GM18511 (cell line): ENCODE measurements around the gene JAG1.

Experiments used
- ATAC-seq: cut with Tn5 transposase; IDR thresholded peaks from one replicate; pipeline ENCODE4 v1.9.1; 2021; ENCODE audit warnings: mild to moderate bottlenecking, moderate library complexity; ENCODE audit not compliant: unreplicated experiment

Gene JAG1

GRCh38 chr20:10654630-10655029, 19.2 kb downstream of the JAG1 start:
- peak; percentile 77 for ATAC-seq

- ATAC-seq, result peak; percentile 9
Measured at GRCh38 chr20:10654250-10654610, 19.6 kb downstream of the JAG1 start.

DNA sequence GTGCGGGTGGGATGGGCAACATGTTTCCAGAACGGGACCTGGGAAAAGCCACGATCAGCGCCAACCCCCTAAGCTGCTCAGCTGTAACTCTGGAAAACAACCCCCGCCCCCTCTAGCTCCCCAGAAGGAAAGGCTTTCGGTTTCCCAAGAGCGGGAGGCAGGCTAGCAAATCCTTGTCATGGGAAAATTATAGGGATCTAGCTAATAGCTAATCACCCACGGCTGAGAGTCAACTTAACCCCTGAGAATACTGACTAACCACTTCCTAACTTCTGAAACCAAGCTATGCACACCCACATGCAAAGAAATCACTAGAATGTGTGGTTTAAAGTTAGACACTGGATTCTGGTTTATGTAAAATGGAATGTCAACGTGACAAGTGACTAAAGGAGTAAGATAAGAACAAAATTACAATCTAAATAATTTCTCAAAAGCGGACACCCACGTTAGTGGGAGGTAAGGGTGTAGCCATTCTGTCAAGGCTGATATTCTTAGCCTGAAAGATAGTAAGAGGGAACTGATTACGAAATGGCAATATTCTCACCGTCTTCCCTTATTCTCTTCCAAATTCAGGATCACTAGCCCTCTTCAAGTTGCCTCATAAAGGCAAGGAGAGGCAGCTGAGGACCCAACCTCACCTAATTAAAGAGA, 20.1 kb downstream of the JAG1 start:
- ATAC-seq, result peak; percentile 38

DNA sequence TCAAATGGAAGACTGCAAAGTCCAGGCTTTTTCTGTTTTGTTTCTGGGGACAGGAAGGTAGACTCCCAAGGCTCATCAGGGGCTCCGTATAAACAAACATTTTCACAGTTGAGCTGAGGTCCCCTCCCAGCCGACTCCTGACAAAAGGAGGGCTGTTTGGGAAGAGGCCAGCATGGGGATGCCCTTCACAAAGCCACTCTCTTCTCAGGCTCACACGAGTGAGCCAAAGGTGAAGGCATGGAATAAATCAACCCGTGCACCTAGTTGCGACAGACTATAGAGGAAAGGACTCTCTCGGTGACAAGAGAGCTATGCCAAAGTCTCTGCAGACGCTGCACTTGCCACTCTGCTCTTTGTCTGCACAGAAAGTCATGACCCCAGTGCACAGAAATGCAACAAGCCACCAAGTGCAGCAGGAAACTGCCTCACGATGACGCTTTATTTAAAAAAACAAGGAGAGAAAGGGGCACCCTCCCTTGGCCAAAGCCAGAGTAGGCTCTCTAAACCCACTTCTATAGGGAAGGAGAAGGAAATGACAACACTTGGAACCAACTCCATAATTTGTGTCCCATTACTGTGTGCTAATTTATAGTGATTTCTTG, 21.0 kb downstream of the JAG1 start:
- no peak for ATAC-seq

GRCh38 chr20:10652185-10652584, 21.6 kb downstream of the JAG1 start:
- no peak for ATAC-seq

DNA sequence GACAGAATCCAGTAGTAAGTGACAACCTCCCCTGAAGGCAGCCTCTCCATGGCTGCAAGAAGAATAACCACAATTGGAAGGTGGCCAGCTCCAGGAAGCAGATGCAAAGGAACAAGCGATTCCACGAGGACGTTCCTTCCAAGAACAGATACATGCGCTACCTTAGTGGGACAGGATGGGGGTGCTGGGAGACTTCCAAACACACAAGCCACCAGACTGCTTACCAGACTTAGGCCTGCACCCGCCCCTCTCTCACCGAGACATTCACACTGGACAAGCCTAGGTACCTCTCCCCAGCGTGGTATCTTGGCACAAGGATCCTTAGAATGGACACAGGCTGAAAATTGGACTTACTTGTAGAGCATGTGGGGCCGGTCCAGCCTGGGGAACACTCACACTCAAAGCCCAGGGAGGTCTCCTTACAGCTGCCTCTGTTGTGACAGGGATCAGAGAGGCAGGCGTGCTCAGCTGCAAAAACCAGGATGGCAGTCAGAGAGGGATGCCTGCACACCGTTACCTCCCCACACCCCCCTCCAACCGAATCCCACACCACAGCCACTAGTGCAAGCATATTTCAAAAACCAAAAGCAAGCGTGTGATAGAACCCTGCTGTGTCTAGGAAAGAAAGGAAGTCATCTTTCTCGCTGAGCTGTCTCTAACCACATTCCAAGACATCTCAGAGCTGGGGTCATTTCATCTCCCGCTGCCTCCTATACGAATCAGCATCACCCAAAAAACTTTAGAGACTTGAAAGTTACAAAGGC, 22.4 kb downstream of the JAG1 start:
- no peak for ATAC-seq

- ATAC-seq, result no peak
Measured at GRCh38 chr20:10649797-10650160, 24.0 kb downstream of the JAG1 start.

DNA sequence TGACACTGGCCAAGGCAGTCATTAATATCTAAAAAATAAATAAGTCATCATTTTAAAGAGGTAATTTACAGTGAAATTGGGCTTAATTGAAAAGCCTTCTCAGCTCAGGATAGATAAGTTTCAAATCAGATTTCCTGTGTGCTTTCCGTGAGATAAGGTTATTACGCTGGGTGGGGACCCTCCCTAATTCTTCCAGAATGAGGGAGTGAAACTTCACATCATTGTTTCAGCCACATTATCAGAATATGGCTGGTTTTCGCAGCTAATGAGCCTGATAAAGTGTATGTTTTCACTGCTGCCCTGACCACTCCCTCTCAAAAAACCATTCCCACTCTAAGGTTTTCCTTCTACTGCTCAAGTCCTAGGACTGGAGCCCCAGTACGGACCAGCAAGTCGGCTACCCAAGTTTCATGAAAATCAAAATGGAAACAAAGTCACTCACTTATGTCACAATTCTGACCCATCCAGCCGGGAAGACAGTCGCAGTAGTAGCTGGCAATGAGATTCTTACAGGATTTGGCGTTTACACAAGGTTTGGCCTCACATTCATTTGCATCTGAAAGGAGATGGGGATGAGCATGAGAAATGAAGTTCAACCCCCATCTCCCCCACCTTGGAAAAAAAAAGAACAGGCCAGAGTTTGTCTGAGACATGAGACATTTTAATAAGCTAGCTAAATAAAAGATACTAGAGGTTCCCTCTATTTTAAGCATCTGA, 24.6 kb downstream of the JAG1 start:
- ATAC-seq, result peak; percentile 12

- ATAC-seq, result peak; percentile 34
Measured at GRCh38 chr20:10648651-10649050, 25.1 kb downstream of the JAG1 start.

DNA sequence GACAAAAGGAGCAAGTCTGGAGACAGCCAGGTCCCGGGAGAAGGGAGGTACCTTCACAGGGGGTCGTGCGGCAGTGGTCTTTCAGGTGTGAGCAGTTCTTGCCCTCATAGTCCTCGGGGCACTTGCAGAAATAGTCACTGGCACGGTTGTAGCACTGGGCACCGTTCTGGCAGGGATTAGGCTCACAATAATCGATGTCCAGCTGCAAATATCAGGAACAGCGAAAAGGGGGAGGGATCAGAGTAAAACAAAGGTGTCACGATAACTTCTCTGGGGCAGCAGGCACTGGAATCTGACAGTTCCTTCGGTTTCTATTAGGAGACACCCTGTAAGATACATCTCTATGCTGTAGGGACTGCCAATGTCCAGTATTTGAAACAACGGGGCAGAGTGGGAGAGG, 25.9 kb downstream of the JAG1 start:
- no peak for ATAC-seq

GRCh38 chr20:10647471-10647870, 26.3 kb downstream of the JAG1 start:
- no peak for ATAC-seq

- no peak for ATAC-seq
Measured at GRCh38 chr20:10646886-10647420, 26.8 kb downstream of the JAG1 start.

DNA sequence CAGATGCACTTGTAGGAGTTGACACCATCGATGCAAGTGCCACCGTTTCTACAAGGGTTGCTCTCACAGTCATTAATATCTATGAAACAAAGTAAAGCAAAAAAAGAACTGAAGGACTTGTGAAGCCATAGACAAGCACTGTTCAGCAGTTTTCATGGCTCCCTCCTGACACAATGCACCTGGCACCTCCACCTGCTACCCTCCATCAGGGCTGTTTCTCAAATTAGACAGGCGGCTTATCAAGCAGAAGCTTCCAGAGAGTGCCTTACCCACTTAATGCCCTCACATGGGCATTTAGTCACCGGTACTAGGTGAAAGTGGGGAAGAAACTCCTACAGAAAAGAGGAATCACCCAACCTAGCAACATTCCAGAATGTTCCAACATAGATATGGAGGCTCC, 27.8 kb downstream of the JAG1 start:
- ATAC-seq, result no peak

- no peak for ATAC-seq
Measured at GRCh38 chr20:10645205-10645570, 28.6 kb downstream of the JAG1 start.

GRCh38 chr20:10644458-10645204, 29.2 kb downstream of the JAG1 start:
- ATAC-seq, result peak; percentile 80

DNA sequence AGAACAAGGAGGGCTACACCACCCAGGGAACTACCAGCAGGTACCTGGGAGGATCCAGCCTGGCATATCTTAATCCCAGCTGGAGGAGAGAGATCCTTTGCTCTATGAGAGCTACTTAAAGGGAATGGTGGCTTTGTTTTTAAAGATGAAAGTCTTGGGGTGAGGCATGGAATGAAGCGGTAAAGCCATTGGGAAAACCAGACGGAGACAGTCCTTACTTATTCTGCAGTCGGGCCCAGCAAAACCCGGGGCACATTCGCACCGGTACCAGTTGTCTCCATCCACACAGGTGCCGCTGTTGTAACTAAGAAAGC, 30.3 kb downstream of the JAG1 start:
- ATAC-seq, result no peak

DNA sequence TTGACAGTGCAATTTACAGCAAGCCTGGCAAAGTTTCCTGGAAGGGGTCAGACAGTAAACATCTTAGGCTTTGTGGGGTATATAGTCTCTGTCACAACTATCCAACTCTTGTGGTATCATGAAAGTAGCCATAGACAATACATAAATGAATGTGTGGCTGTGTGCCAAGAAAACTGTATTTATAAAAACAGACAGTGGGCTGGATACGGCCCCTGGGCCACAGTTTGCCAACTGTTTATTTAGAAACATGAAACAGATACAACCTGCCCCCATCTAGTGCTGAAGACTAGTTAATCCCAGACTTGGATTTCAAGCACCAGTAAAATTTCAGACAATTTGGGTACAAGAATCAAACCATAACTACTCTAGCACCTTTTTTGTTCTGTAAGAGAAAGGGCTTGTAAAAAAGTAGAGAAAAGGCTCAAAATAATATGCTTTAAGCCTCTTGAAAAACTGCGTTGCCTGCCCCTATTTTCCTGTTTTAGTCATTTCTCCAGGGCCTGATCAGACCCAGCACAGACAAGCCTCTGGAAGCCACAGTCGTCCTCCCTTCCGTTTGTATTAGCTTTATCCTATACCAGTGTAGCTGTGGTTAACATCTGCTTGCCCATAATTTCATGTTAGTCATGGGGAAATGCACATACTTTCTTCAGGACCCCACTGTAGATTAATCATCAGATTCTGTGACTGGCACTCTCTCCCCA, 30.8 kb downstream of the JAG1 start:
- ATAC-seq, result no peak

GRCh38 chr20:10641893-10642292, 31.9 kb downstream of the JAG1 start:
- no peak for ATAC-seq

DNA sequence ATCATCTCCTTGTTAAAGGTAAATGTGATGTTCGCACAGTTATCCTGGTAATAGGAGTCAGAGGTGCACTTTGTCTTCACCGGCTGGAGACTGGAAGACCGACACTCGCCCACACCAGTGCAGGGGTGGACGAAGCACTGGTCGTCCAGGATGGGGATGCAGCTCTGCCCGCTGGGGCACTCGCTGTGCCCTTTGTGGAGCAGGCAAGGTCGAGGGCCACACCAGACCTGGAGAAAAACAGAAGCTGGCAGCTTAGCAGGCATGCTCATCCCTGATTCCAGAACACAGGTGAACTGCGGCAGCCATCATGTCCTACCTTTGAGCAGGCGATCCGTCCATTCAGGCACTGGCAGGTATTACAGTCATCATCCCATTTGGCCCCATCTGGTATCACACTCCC, 32.3 kb downstream of the JAG1 start:
- no peak for ATAC-seq

- no peak for ATAC-seq
Measured at GRCh38 chr20:10640897-10641296, 32.9 kb downstream of the JAG1 start.
